Activated T-helper 9 cell treated with anti-CD3 and anti-CD28 coated beads, Interleukin-2, amount 50 U/mL, for 16 hours (primary cell): ENCODE measurements around the gene CENPP.
"Not testable (repeated sequence)": the region's sequence is repeated elsewhere in the genome, so short reads cannot be mapped to it uniquely, and the experiment has no call there.

Experiments used
- DNase-seq: peaks from one replicate; pipeline ENCODE4 v3.0.0-alpha.2; 2020; ENCODE audit warnings: low read depth

Gene CENPP

DNA sequence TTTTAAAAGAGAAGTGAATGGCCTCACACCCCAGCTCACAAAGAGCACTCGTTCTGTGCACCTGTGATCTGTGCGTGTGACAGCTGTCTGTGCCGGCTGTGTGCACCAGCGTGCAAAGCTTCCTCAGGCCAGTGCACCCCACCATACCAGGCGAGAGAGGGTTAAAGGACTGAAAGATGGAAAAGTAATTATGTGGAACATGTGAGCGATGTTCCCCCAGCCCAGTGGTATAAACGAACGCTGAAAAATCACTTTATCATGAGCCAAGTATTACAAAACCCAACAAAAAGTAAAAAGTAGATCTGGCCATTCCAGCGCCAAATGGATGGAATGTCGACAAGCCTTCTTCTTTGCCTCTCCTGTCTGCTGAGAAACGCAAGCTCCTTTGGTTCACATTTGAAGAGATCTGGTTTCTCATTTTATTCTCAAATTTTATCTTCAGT, 290.5 kb downstream of the CENPP start:
- DNase-seq, result no peak

DNA sequence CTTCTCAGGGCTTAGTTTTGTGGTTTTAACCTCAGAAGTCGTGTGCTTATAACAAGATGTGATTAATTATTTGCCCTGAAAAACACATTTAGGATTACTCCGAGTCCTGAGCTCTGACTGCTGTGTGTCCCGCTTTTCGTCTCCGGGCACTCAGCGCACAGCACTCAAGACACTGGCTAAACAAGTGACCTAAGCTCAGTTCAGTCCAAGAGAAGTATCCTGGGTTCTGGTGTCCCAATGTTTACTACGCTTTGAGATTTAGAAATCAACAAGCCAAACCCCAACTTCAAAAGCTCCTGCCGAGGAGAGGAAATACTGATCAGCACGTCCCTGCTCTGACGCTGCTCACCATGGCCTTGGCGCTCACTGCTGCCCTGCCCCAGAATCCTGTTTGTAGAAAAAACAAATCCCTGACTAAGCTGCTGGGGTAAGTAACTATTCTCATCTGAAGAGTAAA, 290.9 kb downstream of the CENPP start:
- no peak for DNase-seq

GRCh38 chr9:92617195-92617813, 291.6 kb downstream of the CENPP start:
- no peak for DNase-seq

DNA sequence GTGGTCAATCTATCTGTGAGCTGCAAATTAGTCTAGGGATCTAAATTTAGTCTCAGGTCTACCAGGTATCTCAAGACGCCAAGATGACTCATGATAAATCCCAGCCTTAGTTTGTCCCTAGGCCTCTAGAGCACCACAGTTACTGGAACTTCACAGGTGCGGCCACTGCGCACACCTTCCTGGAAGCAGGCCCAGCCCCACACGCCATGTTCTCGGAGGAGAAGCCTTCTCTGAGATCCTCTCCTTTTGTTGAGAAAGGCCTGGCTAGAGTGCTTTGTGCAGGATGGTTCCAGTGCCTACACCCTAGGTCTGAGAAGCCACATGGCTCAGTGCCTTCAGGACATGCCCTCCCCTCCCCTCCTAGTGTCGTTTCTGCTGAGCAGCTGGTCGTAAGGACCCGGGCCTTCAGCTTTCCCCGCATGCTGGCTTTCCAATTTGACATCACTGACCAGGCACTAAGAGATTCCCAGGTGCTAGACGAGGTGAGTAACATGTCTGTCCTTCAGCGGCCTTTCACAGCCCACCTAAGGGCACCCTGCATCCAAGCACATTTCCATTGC, 292.3 kb downstream of the CENPP start:
- no peak for DNase-seq

DNA sequence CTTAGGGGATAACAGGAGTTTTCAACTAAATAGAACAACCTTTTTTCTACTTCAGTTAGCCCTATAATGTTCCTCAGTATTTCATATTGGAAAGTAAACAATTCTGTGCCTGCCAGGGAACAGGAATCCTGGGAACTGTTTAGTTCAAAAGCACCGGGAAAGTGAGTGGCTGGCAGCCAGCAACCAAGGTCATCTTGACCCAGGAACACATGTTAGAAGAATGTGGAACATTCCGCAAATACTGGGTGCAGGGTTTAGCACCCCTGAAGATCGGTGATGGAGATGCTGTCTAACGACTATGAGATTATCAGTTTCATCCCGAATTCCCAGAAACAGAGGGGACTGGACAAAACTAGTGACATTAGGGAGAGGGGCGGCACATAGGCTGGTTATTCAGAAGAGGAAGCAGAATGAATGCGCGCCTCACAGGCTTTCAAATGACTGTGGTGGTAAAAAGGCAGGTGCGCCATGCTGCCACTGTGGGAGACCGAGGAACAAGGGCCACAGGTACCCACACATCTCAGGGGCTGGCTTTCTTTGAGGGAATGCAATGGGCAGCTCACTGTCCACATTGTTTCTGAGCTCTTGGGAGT, 293.0 kb downstream of the CENPP start:
- no peak for DNase-seq

DNA sequence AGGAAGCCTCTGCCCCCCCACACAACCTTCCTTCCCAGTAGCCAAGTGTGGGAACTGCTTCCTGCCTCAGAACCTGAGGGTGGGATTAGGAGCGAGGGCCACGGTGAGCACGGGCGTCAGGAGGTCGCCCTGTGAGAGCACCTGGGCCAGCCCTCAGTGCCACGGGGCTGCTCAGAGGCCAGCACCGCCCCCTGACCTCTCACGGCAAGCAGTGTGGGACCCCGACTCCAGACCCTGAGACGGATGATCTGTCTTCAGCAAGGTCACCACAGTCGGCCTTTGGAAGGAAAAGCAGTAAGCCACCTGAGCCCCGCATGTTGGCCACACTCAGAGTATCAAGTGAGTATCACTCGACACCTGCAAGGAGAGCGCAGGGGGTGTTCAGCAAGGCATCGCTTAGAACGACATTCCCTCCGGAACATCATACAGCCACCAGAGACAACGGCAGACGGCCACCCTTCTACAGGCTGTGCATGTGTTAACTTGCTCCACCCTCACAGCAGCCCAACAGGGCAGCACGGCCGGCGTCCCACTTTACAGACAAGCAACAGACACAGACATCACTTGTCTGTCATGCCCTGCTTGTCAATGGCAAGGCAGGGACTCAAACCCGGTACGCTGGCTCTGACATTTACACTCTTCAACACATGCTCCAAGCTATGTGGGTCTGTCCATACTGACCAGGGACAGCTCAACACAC, 294.0 kb downstream of the CENPP start:
- DNase-seq, result no peak

DNA sequence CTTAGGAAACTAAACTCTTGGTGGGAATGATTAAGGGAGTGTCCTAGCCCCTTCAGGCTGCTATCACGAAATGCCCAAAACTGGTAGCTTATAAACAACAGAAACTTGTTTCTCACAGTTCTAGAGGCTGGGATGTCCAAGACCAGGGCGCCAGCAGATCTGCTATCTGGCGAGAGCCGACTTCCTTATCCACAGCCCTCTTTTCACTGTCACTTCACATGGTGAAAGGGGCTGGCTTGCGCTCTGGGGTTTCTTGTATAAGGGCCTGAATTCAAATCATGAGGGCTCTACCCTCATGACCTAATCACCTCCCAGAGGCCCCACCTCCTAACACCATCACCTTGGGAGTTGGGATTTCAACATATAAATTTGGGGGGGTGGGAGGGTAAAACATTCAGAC, 295.1 kb downstream of the CENPP start:
- no peak for DNase-seq

DNA sequence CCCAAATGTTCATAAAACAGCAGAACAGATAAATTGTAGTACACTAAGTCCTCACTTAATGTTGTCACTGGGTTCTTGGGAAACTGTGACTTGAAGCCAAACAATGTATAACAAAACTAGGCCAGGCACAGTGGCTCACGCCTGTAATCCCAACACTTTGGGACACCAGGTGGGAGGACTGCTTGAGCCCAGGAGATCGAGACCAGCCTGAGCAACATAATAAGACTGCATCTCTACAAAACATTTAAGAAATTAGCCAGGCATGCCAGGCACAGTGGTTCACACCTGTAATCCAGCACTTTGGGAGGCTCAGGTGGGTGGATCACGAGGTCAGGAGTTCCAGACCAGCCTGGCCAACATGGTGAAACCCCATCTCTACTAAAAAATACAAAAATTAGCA, 298.2 kb downstream of the CENPP start:
- not testable (repeated sequence) for DNase-seq

DNA sequence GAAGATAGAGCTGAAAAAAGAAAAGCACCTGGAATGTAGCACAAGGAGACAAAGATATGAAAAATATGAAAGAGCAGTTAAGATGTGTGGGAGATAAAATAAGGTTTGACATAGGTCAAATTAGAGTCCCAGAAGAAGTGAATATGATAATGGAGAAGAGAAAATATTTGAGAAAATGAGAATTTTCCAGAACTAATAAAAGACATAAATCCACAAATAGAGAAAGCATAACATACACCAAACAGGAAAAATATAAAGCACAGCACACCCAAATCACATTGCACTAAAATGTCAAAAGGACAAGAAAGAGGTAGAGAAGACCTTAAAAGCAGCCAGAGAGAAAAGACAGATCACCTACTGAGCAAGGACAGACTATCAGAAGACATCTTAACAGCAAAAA, 300.7 kb downstream of the CENPP start:
- DNase-seq, result no peak

DNA sequence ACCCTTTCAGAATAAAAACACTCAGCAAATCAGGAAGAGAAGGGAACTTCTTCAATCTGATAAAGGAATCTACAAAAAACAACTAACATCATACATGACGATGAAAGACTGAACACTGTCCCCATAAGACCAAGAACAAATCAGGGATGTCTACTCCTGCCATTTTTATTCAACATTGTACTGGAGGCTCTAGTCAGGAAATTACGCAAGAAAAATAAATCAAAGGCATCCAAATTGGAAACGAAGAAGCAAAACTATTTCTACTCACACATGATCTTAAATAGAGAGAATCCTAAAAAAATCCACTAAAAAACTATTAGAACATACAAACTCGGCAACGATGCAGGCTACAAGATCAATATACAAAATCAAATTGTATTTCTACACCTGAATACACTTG, 301.9 kb downstream of the CENPP start:
- DNase-seq, result no peak

DNA sequence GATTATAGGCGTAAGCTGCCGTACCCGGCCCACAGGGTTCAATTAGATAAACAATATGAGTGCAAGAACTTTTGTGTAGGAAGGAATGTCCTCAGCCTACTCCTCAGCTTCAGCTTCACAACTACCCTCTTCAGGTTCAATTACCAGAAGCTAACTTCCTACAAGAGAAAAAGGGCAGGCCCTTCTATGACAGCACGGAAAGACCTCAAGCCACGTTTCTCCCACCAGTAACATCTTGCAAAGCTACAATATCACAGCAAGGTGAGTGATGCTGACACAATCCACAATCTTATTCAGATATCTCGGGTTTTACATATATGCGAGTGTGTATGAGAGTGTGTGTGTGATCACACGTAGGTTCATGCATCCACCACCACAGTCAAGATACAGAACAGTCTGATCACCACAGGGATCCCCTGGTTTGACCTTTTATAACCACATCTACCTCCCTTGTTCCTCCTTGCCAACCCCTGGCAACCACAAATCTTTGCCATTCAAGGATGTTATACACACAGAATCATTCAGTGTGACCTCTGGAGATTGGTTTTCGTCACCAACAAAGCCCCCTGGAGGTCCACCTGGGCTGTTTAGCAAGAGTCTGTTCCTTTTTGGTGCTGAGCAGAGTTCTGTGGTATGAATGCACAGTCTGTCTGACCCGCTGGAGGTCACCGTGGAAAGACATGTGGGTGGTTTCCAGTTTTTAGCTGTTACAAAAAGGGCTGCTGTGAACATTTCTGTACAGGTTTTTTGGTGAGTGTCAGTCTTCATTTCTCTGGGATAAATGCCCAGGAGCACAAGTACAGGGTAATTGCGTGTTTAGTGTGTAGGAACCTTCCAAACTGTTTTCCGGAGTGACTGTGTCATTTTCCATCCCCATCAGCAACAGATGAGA, 305.9 kb downstream of the CENPP start:
- no peak for DNase-seq

GRCh38 chr9:92632641-92633040, 306.9 kb downstream of the CENPP start:
- no peak for DNase-seq

DNA sequence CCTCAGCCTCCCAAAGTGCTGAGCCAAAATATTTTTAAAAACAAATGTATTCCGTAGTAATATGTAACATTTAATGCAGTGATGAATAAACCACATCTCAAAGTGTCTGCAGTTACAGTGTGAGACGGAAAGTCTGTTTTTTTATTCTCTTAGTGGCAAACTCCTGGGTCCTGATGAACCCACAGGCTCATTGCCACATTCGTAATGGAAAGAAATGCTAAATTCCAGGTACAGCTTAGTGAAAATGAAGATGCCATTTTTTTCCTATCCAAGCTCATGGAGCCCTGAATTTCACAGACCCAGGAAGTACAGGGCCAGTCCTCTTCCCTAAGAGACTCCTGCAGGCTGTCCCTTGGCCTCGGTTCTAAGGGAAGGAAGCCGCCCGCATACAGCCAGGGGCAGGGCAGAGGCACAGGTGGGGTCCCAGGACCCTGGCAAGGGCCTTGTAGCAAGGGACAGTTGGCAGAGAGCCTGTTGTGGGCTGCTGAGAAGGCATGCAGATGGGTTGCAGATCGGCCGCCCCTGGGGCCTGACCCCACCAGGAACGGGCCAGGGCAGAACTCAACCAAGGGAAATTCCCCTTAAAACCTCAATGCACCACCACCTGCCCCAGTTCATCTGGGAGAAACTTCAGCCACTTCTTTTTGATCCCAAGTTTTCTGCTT, 308.0 kb downstream of the CENPP start:
- no peak for DNase-seq

DNA sequence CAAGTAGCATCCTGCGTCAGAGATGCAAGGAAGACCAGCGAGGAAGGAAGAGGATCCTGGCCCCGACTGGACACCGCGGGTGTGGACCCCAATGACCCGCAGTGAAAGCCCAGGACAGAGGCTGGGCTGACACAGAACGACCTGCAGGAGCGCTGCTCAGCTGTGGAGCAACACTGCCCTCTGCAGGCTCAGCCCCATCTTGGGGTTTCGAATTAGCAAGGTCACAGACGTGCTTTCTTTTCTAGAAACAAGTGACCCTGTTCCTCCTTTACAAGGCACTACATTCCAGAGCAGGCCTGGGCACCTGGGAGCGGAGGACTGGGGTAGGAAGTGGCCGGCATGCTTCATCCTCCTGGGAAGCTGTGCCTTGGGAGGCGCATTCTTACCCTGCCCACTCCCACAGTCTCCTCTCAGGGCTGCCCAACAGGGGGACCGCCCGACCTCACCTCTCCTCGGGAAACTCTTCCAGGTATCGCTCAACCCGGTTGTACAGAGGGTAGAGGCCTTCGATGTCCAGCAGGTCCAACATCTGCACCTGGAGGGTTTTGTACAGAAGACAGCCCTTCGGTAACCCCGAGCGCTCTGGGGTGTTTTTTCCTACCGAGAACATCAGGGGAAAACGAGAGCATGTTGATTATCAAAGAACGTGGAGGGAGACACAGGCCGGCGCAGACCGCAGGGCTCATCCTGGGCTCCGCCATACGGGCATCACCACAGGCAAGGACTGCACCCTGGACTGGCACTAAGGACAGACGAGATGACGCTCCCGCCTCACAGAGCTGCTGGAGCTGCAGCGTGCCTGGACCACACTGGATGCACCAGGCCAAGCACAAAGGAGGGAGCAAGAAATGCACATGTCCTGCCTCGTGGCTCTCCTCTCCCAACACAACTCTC, 309.2 kb downstream of the CENPP start:
- peak; percentile 24 for DNase-seq

GRCh38 chr9:92635760-92636159, 310.0 kb downstream of the CENPP start:
- no peak for DNase-seq

GRCh38 chr9:92636627-92637026, 310.9 kb downstream of the CENPP start:
- no peak for DNase-seq

DNA sequence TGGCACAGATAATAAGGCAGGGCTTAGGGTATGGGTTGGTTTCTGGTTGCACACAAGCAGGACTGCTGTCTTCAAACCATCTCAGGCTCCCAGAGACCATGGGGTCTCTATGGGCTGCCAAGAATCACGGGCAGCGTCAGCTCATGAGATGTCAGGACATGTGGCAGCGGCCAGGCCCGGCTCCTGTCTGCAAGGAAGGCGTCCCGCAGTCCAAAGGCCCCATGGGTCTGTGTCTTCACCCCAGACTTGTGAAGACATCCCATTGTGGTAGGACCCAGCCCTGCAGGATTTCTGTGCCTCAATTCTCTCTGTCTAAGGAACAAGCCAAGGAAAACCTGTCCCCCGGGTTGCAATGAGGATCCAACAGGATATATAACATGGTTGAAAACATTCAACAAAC, 311.6 kb downstream of the CENPP start:
- no peak for DNase-seq

- no peak for DNase-seq
Measured at GRCh38 chr9:92637886-92638620, 312.3 kb downstream of the CENPP start.

GRCh38 chr9:92638621-92639101, 312.9 kb downstream of the CENPP start:
- no peak for DNase-seq

DNA sequence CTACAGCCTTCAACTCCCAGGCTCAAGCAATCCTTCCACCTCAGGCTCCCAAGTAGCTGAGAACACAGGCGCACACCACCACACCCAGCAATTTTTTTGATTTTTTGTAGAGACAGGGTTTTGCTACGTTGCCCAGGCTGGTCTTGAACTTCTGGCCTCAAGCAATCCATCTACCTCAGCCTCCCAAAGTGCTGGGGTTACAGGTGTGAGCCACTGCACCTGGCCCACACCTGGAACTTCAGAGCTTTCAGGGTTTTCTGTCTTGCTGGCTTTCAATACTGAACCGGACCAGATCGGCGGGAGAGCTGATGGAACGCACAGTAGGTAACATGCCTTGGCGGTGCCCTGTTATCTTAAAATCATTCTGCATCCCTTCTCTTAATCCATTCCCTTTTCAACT, 313.4 kb downstream of the CENPP start:
- no peak for DNase-seq
